ENCODE results near the gene FOLR1.

- TF ChIP-seq POLR2AphosphoS5 (IDR thresholded peaks at IDR 0.05; ENCODE audit: low read depth, low read length) = no peak; the same call in none of the 2 replicates
- no peak for TF ChIP-seq CTCF (IDR thresholded peaks at IDR 0.05)
Observed at GRCh38 chr11:72223615-72224563, 31.9 kb downstream of the FOLR1 start.
